Brain pericyte (primary cell): ENCODE results near the gene DOCK8.

Source experiments
- DNase-seq: peaks from one replicate; pipeline ENCODE4 v3.0.0-alpha.2; 2012; ENCODE audit warnings: low read depth, low spot score

The DOCK8 gene

GRCh38 chr9:266228-266627 lies 51.6 kb downstream of the DOCK8 start:
- DNase-seq: no peak

GRCh38 chr9:268616-269015 lies 54.0 kb downstream of the DOCK8 start:
- no peak for DNase-seq

GRCh38 chr9:269081-269711 lies 54.5 kb downstream of the DOCK8 start:
- no peak for DNase-seq

DNA sequence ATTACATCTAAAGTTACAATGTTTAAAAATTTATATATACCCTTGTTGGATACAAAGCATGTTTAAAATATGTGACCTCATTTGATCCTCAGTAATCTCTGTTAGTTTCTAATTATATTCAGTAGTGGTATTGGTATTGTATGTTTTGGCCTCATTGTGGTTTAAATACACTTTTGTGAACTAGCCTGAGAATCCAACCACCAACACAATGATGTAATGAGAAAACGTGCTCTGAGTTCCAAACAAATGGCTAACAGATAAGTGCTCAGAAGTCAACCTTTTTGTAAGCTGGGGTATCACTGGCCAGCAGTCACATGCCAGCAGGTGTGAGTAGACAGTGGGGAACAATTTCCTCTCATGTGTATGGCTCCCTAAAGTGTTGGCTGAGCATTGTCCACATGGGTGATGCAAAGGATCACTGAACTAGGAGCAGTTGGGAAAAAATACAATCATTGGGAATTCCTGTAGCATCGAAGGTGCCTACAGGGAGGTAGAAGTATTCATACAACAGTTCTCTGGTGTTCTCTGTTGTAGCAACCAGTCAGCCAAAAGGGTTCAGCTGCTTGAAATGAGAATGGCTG lies 56.1 kb downstream of the DOCK8 start:
- no peak for DNase-seq

DNA sequence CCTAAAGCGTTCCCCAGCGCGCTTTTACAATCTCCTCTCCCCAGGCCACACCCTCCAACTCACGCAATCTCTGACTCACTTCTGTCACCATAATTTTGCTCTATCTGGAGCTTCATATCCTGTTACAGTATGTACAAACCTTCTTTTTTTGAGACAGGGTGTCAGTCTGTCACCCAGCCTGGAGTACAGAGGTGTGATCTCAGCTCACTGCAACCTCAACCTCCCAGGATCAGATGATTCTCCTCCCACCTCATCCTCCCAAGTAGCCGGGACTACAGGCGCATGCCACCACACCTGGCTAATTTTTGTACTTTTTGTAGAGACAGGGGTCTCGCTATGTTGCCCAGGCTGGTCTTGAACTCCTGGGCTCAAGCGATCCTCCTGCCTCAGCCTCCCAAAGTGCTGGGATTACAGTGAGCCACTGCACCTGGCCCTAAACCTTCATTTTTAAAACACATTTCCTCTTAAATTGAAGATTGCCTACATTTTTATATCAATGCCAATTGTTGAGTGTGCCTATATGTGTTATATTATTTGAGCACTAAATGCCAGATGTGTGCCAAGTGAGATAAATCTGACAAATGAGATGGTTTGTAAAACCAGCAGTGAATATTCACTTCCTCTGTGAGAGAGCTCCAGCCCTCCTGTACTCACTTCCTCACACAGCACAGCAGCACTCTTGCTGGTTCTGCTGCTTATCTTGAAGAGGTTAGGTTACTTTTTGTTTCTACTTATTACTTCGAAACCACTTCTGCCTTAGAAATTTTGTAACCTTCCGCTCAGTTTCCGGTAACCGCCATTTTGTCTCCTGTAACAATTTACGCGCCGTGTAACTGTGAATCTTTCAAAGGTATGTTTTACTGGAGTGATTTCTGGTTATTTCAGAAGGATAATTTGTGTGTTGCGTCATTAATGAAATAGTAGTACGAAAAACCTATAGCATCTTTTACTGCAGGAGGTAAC lies 57.9 kb downstream of the DOCK8 start:
- DNase-seq: no peak

DNA sequence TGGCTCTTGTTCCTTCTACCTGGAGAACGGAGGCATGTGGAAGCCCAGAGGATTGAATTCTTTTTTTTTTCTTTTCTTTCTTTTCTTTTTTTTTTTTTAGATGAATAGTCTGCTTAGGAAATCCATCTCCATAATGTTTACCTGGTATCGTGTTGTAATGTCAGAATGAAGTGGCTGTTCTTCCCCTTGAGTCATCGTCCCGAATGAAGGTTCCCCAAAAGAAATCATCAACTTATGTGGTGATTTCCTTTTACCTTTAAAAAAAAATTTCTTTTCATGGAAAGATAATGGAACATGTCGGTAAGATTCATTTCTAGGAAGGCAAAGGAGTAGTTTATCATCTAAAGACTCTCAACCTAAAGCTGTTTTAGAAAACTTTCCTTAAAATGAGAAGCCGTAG lies 59.7 kb downstream of the DOCK8 start:
- no peak for DNase-seq

DNA sequence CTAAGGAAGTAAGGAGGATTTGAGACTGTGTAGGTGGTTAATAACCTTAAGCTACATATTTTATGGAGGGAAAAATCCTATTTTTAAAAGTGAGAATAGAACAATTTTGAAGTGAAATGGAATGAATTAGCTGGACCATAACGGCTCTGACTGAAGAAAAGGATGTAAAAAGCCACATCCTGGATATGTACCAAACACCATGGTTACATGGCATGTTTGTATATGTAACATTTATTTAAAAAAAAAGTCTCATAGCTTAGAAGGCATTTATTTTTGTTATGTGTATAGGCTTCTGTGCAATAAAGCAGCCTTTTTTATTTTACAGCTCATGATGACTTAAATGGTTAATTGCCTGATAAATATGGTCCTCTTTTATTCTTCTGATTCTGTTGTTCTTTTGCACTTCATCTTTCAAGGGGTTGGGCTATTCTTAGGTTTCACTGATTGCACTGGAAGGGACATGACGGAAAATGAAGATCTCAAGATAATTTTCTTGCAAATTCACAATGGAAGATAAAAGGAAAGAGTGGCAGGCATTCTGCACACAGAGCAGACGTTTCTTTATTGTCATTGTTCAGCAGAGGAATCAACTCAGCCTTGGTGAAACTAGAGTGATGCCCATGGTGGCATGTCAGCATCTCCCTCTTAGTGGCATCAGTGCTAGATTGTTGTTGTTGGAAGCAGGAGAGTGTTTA lies 63.1 kb downstream of the DOCK8 start:
- no peak for DNase-seq

- no peak for DNase-seq
These were observed 64.0 kb downstream of the DOCK8 start for GRCh38 chr9:278651-279050.

- no peak for DNase-seq
These were observed 65.0 kb downstream of the DOCK8 start for GRCh38 chr9:279674-280073.

DNA sequence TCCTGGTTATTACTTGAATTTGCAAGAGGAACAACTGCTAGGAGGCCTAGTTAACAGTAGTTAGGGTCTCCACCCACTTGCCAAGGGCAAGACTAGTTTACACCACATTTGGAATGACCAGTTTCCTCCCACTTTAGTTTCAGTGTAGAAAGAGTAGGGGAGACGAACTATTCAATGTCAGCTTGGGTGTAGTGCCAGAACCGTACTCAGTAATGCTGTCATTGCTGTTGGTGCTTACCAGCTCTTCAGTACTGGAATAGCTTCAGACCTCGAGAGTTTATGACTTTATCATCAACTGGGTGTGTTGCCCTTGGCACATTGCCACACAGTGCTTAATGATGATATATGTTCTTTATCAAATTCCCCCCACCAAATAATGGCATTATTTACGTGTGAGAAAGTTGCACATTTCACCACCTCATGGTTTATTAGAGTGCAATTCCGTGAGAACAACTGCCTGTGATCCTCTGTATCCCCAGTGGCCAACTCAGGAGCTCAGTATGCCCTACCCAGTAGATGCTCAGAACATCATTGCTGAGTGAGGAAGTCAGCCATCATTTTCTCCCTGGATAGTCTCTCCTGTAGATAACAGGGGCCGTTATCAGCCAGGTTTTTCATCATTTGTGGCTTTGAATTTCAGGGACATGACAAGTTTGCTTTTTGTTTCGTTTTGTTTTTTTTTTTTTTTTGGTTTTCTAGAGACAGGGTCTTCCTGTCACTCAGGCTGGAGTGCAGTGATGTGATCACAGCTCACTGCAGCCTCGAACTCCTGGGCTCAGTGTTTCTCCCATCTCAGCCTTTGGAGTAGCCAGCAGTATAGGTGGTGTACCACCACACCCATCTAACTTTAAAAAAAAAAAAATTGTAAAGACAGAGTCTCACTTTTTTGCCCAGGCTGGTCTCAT lies 67.3 kb downstream of the DOCK8 start:
- no peak for DNase-seq

GRCh38 chr9:286071-286740 lies 71.5 kb downstream of the DOCK8 start:
- DNase-seq: no peak

DNA sequence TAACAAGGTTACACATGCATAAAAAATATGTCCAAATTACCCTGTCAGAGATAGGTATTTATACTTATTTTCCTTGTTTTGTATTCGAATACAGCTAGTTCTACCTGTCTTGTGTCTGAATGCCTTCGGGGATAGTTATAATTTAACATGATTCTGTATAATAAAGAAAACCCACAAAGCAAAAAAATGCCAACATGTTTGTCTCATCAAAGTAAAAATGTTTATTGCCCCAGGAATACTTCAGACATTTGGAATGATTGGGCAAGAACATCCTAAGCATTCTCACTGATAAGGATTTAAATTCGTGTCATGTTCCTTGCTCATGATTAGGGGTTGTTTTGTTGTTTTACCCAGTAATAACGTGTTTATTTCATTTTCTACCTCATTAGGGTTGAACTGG lies 74.5 kb downstream of the DOCK8 start:
- no peak for DNase-seq

DNA sequence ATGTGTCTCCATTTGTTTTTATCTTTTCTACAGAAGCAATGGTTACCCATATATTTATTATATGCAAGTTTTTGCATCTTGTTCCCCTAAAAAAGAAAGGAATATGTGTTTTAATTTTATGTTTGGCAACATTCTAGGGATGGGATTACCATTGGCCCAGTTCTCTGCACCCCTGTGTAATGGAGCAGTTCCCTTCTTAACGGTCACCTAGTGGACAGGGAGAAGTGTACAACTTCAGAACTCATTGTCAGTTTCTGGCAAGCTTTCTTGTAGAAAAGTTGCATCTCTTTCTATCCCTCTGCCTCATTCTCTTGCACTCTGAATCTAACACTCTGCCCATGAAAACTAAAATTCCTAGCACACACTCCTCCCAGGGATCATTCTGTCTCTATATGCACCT lies 78.2 kb downstream of the DOCK8 start:
- no peak for DNase-seq

GRCh38 chr9:295576-295975 lies 80.9 kb downstream of the DOCK8 start:
- DNase-seq: no peak

GRCh38 chr9:296411-296810 lies 81.7 kb downstream of the DOCK8 start:
- no peak for DNase-seq

GRCh38 chr9:297104-297972 lies 82.7 kb downstream of the DOCK8 start:
- no peak for DNase-seq

DNA sequence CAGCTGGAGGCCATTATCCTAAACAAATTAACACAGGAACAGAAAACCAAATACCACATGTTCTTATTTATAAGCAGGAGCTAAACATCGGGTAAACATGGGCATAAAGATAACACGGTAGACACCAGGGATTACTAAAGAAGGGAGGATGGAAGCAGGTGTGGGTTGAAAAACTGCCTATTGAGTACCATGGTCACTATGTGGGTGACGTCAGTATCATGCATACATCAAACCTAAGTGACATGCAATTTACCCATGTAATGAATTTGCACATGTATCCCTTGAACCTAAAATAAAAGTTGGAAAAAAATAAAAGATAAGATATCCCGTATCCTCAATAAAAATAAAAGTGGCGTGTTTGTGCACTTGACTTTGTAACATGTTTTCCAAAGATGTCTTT lies 88.8 kb downstream of the DOCK8 start:
- DNase-seq: no peak

DNA sequence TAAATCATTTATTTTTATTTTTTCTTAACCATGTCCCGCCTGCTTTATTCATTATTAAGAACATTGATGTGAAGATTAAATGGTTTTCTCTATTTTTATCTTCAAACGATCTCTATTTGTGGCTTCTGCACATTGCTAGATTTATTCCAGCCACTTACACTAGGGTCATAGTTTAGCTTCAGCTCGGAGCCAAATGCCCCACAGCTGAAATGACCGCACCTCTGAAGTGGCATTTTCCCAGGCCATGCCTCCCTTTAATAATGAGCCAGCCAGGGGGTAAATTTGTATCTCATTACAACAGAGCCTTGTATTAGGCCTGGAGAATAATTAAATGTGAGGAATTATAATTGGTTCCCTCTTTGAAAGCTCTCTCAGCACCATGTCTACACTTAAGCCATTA lies 89.4 kb downstream of the DOCK8 start:
- no peak for DNase-seq

- no peak for DNase-seq
These were observed 90.0 kb downstream of the DOCK8 start for GRCh38 chr9:304519-305185.
